ENCODE measurements around the gene TMEM114.

DNA sequence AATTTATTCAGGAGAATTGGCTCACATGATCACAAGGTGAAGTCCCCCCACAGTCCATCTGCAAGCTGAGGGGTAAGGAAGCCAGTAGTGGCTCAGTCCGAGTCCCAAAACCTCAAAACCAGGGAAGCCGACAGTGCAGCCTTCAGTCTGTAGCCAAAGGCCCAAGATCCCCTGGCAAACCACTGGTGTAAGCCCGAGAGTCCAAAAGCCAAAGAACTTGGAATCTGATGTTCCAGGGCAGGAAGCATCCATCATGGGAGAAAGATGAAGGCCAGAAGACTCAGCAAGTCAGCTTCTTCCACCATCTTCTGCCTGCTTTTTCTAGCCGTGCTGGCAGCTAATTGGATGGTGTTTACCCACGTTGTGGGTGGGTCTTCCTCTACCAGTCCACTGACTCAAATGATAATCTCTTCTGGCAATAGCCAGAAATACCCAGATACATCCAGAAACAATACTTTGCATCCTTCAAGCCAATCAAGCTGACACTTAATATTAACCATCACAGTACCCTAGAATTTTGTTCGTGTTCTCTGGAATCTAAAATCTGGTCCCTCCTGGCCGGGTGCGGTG is 40.4 kb downstream of the TMEM114 start:
- TF ChIP-seq CTCF (optimal IDR thresholded peaks at IDR 0.05 in 1 of 3, IDR thresholded peaks at IDR 0.05 in 1 of 3, conservative IDR thresholded peaks at IDR 0.05 in 1 of 3; ENCODE audit: extremely low read depth in 1 of 3, insufficient read depth in 2 of 3, low read length in 3 of 3), result no peak
- TF ChIP-seq EZH2 (IDR thresholded peaks at IDR 0.05; ENCODE audit: low read length), result no peak

Data from keratinocyte (primary cell).